ENCODE data around the gene CRYBA1.
"Not testable (repeated sequence)": the region's sequence is repeated elsewhere in the genome, so short reads cannot be mapped to it uniquely, and the experiment has no call there.

Gene CRYBA1

GRCh38 chr17:29246628-29247027, at the start of gene CRYBA1:
TSS of gene CRYBA1 (plus strand) at chr17:29246859. CDS start at chr17:29246864, 5 bp downstream.
- no peak for DNase-seq

- DNase-seq: no peak
These were observed 49.0 kb upstream of the CRYBA1 start for GRCh38 chr17:29197516-29198272.

- not testable (repeated sequence) for DNase-seq
These were observed 42.4 kb upstream of the CRYBA1 start for GRCh38 chr17:29204068-29204804.

GRCh38 chr17:29205047-29205446, 41.6 kb upstream of the CRYBA1 start:
- DNase-seq: no peak

GRCh38 chr17:29207975-29208374, 38.7 kb upstream of the CRYBA1 start:
- DNase-seq: no peak

- DNase-seq: no peak
These were observed 37.6 kb upstream of the CRYBA1 start for GRCh38 chr17:29209073-29209472.

GRCh38 chr17:29210879-29211278, 35.8 kb upstream of the CRYBA1 start:
- DNase-seq: no peak

GRCh38 chr17:29212094-29212631, 34.5 kb upstream of the CRYBA1 start:
- DNase-seq: no peak

GRCh38 chr17:29212681-29213121, 34.0 kb upstream of the CRYBA1 start:
- no peak for DNase-seq

GRCh38 chr17:29214215-29215146, 32.2 kb upstream of the CRYBA1 start:
- DNase-seq: no peak

- no peak for DNase-seq
These were observed 31.5 kb upstream of the CRYBA1 start for GRCh38 chr17:29215174-29215573.

GRCh38 chr17:29215717-29216116, 30.9 kb upstream of the CRYBA1 start:
- DNase-seq: no peak

GRCh38 chr17:29216181-29216580, 30.5 kb upstream of the CRYBA1 start:
- DNase-seq: no peak

- DNase-seq: no peak
These were observed 29.8 kb upstream of the CRYBA1 start for GRCh38 chr17:29216856-29217255.

- peak; percentile 71 for DNase-seq
These were observed 27.1 kb upstream of the CRYBA1 start for GRCh38 chr17:29219378-29220047.

- DNase-seq: not testable (repeated sequence)
These were observed 25.3 kb upstream of the CRYBA1 start for GRCh38 chr17:29221338-29221737.

- no peak for DNase-seq
These were observed 21.3 kb upstream of the CRYBA1 start for GRCh38 chr17:29225396-29225795.

GRCh38 chr17:29233301-29233700, 13.4 kb upstream of the CRYBA1 start:
- DNase-seq: no peak

- DNase-seq: not testable (repeated sequence)
These were observed 11.7 kb upstream of the CRYBA1 start for GRCh38 chr17:29234972-29235371.

GRCh38 chr17:29235904-29236303, 10.8 kb upstream of the CRYBA1 start:
- no peak for DNase-seq

GRCh38 chr17:29237476-29238132, 9.1 kb upstream of the CRYBA1 start:
- DNase-seq: no peak

Data from activated CD4-positive, CD25-positive, alpha-beta regulatory T cell treated with anti-CD3 and anti-CD28 coated beads, Interleukin-2, amount 50 U/mL, for 72 hours (primary cell).